A549 treated with AZD9567 at 1 μM for 4 hours (cell line): ENCODE results near the gene ELOB. TPM values are rescaled to one million over a fixed set of nuclear protein-coding genes. Genes with fewer than 3 reads are reported as not detected.

Experiments
- total RNA-seq: library from RNA; stranded (reverse); fragments of 200-300 nt; extraction: Qiagen RNA extraction; gene quantifications from 5 replicates; pipeline ENCODE4 v1.2.3, GENCODE V29; 2022; ENCODE audit not compliant: insufficient read depth

The ELOB gene
- total RNA-seq: 407 to 510 TPM (median 497 TPM) in 5 replicates

GRCh38 chr16:2777231-2777902, at the start of gene ELOB:
Gene ELOB, minus strand, starts transcription at chr16:2777280. Its CDS starts 41 bp downstream, at chr16:2777239.

GRCh38 chr16:2816751-2817339, 39.8 kb upstream of the ELOB start, which contains the start of gene PRSS21:
Gene PRSS21, plus strand, starts transcription at chr16:2817237. Its CDS starts 32 bp downstream, at chr16:2817269.

GRCh38 chr16:2787406-2787805, 10.3 kb upstream of the ELOB start, which contains the start of gene PRSS33:
Gene PRSS33, minus strand, starts transcription at chr16:2787560. Its CDS starts 1,013 bp downstream, at chr16:2786547.

GRCh38 chr16:2752035-2752849, 24.8 kb downstream of the ELOB start, which contains the start of gene SRRM2:
Gene SRRM2, plus strand, starts transcription at chr16:2752638. Its CDS starts 3,727 bp downstream, at chr16:2756365.

Other genes with a start within 250 kb of the ELOB start
- 0.08 to 0.13 TPM (median 0.09 TPM) in 3 of 5 replicates, not detected in the others for gene CEMP1, start 245.9 kb downstream of the ELOB start, total RNA-seq
- 22.7 to 27.3 TPM (median 23.8 TPM) in 5 replicates for gene PDPK1, start 239.3 kb downstream of the ELOB start, total RNA-seq
- gene KCTD5, start 94.8 kb downstream of the ELOB start, total RNA-seq: 38.4 to 49.1 TPM (median 46.5 TPM) in 5 replicates
- 1.5 to 2.4 TPM (median 1.6 TPM) in 5 replicates for gene PRSS27, start 57.1 kb downstream of the ELOB start, total RNA-seq
- 299 to 450 TPM (median 440 TPM) in 5 replicates for gene SRRM2, start 24.6 kb downstream of the ELOB start, total RNA-seq
- 0.06 TPM in 1 of 5 replicates, not detected in the others for gene PRSS33, start 10.3 kb upstream of the ELOB start, total RNA-seq
- not detected in 5 replicates for gene PRSS41, start 21.2 kb upstream of the ELOB start, total RNA-seq
- 0.16 to 0.24 TPM in 2 of 5 replicates, not detected in the others for gene PRSS21, start 40.0 kb upstream of the ELOB start, total RNA-seq
- 0.49 to 0.80 TPM (median 0.66 TPM) in 4 of 5 replicates, not detected in the other for gene ZG16B, start 53.0 kb upstream of the ELOB start, total RNA-seq
- gene PRSS22, start 80.9 kb upstream of the ELOB start, total RNA-seq: 0.67 to 1.9 TPM (median 1.1 TPM) in 5 replicates
- 48.1 to 54.9 TPM (median 50.4 TPM) in 5 replicates for gene FLYWCH2, start 105.9 kb upstream of the ELOB start, total RNA-seq
- 23.6 to 29.2 TPM (median 26.3 TPM) in 5 replicates for gene FLYWCH1, start 134.7 kb upstream of the ELOB start, total RNA-seq
- gene KREMEN2, start 187.0 kb upstream of the ELOB start, total RNA-seq: 2.0 to 2.5 TPM (median 2.1 TPM) in 4 of 5 replicates, not detected in the other
- gene PAQR4, start 192.1 kb upstream of the ELOB start, total RNA-seq: 46.7 to 50.9 TPM (median 49.9 TPM) in 5 replicates
- gene PKMYT1, start 203.2 kb upstream of the ELOB start, total RNA-seq: 68.3 to 98.4 TPM (median 93.8 TPM) in 5 replicates
- gene CLDN9, start 235.6 kb upstream of the ELOB start, total RNA-seq: 0.37 to 0.71 TPM (median 0.42 TPM) in 4 of 5 replicates, not detected in the other
- gene CLDN6, start 240.9 kb upstream of the ELOB start, total RNA-seq: 0.18 to 1.2 TPM (median 0.28 TPM) in 5 replicates
- gene TNFRSF12A, start 243.1 kb upstream of the ELOB start, total RNA-seq: 438 to 673 TPM (median 603 TPM) in 5 replicates
- gene HCFC1R1, start 246.7 kb upstream of the ELOB start, total RNA-seq: 226 to 241 TPM (median 237 TPM) in 5 replicates
- 26.4 to 38.3 TPM (median 35.7 TPM) in 5 replicates for gene THOC6, start 246.8 kb upstream of the ELOB start, total RNA-seq